ENCODE data around the gene SMG6. TPM values are rescaled to one million over a fixed set of nuclear protein-coding genes. Genes with fewer than 3 reads are reported as not detected.

SMG6 gene
- total and polyA plus RNA-seq, 2 of the 8 experiments (the other 6 are each of a cell fraction or from before 2014, with no cell fraction given) = 18.5 to 25.2 TPM

- TF ChIP-seq SIN3A (conservative IDR thresholded peaks at IDR 0.05 in 1 of 2, IDR thresholded peaks at IDR 0.05 in 1 of 2; ENCODE audit: low read depth in 1 of 2, low read length in 2 of 2) (0 out of 4 replicates have a peak, but pooled peaks of 1 of the 2 experiments have one; percentile 38), BRCA1 (IDR thresholded peaks at IDR 0.05; ENCODE audit: low read depth, low read length) (no peak), ZNF274 (IDR thresholded peaks at IDR 0.05; ENCODE audit: borderline replicate concordance, extremely low read depth, low read length) (no peak), RFX5 (IDR thresholded peaks at IDR 0.05; ENCODE audit: borderline replicate concordance, low read depth, low read length) (no peak), EGR1 (IDR thresholded peaks at IDR 0.05; ENCODE audit: borderline replicate concordance, low read depth, low read length) (peak; percentile 23; the same call in 1 of the 2 replicates), SRF (IDR thresholded peaks at IDR 0.05; ENCODE audit: low read depth, low read length) (no peak), JUND (IDR thresholded peaks at IDR 0.05; ENCODE audit: low read length) (no peak)
These were observed 87.8 kb downstream of the SMG6 start (continued) for GRCh38 chr17:2215616-2216364.
